ENCODE results near the gene USP9X. TPM values are rescaled to one million over a fixed set of nuclear protein-coding genes. Genes with fewer than 3 reads are reported as not detected.
"Not testable (repeated sequence)": the region's sequence is repeated elsewhere in the genome, so short reads cannot be mapped to it uniquely, and the experiment has no call there.

Gene USP9X
- total RNA-seq, 3 donors from 2014 or later = 99.0 to 124 (median 112) TPM

- DNase-seq (ENCODE audit: low spot score in 2 of 2) = no peak
- intact Hi-C loops (cut with DNase I; ENCODE audit: low total_unique reads) = no loop called here
- H3K36me3 ChIP-seq = no peaks in the 10 kb centered on the region
- H3K9me3 ChIP-seq = peaks cover 3 to 4% of the 10 kb centered on the region in 2 donors
- no peak overlapping the region for H3K27ac ChIP-seq
- no peak overlapping the region for H3K4me3 ChIP-seq
- H3K27me3 ChIP-seq = peaks cover 0 to 5% of the 10 kb centered on the region in 2 donors
- H3K4me1 ChIP-seq = no peaks in the 10 kb centered on the region
- TF ChIP-seq POLR2A (IDR thresholded peaks at IDR 0.05) (no peak), CTCF (IDR thresholded peaks at IDR 0.05) (no peak), POLR2AphosphoS5 (IDR thresholded peaks at IDR 0.05) (no peak)
Measured at GRCh38 chrX:41105005-41105404, 19.8 kb downstream of the USP9X start.

- H3K36me3 ChIP-seq; H3K4me3 ChIP-seq; DNase-seq (ENCODE audit: low spot score in 2 of 2); intact Hi-C loops (cut with DNase I; ENCODE audit: low total_unique reads); H3K4me1 ChIP-seq; H3K27ac ChIP-seq; H3K27me3 ChIP-seq; H3K9me3 ChIP-seq: not testable (repeated sequence)
Measured at GRCh38 chrX:41106257-41106656, 21.0 kb downstream of the USP9X start.

DNA sequence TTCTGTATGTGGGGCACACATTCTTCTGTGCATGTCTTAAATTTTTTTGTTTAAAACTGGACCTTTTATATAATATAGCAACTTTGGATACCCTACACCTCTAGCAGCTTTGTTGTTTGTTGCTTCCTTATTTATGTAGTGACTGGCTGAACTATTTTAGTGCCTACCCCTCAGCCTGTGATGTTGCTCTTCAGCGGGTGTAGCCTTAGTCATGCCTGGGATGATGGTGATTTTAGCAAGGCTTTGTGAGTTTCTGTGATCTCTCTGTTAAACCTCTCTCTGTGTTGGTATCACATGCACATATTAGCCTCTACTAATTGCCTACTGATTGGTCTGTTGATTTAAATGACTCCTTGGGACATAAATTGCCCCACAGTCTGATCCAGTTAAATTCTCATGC lies 22.8 kb downstream of the USP9X start:
- TF ChIP-seq CTCF (IDR thresholded peaks at IDR 0.05) = no peak
- TF ChIP-seq POLR2A (IDR thresholded peaks at IDR 0.05) = no peak
- no peak for TF ChIP-seq POLR2AphosphoS5 (IDR thresholded peaks at IDR 0.05)
- intact Hi-C loops (cut with DNase I; ENCODE audit: low total_unique reads) = no loop called here
- no peak for DNase-seq (ENCODE audit: low spot score in 2 of 2)
- Histone ChIP-seq H3K27ac (no peak overlapping the region), H3K36me3 (no peaks in the 10 kb centered on the region), H3K4me1 (no peaks in the 10 kb centered on the region), H3K27me3 (peaks cover 0 to 7% of the 10 kb centered on the region in 2 donors), H3K4me3 (no peak overlapping the region), H3K9me3 (peaks cover 3 to 4% of the 10 kb centered on the region in 2 donors)

DNA sequence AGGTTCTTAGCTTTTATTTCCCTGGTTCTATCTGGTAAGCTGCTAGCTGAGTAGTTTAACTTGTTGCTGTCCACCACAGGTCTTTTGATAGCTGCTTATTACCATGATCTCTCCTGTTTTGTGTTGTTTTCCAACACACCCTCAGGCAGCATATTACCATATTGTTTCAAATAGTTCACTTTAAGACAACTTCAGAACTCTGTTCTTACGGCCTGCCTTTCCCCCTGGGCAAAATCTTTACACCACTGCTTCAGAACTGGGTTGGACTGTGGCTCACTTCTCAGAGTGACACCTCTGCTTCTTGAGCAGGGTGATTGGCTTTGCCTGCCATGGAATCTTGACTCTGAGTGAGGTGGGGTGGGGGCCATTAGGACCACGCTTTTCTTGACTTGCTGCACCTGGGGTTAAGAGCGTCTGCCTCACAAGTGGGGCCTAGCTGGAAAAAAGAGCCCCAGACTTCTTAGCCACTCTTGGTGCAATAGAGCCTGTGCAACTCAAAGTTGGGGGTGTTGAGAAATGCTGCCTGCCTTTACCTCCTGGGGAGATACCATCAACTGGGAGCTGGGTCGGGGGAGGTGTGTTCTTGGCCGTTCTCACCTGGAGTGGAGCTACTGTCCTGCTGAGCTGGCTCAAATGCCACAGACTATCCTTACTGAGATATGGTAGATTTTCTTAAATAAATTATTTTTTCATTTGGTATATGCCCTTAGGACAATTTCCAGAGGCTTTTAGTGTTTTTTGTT lies 23.4 kb downstream of the USP9X start:
- peaks cover 3 to 4% of the 10 kb centered on the region in 2 donors for H3K9me3 ChIP-seq
- H3K4me3 ChIP-seq = no peak overlapping the region
- no peak overlapping the region for H3K27ac ChIP-seq
- no peak for DNase-seq (ENCODE audit: low spot score in 2 of 2)
- H3K27me3 ChIP-seq = peaks cover 0 to 7% of the 10 kb centered on the region in 2 donors
- H3K4me1 ChIP-seq = no peaks in the 10 kb centered on the region
- intact Hi-C loops (cut with DNase I; ENCODE audit: low total_unique reads) = no loop called here
- TF ChIP-seq CTCF (IDR thresholded peaks at IDR 0.05) (no peak), POLR2AphosphoS5 (IDR thresholded peaks at IDR 0.05) (no peak), POLR2A (IDR thresholded peaks at IDR 0.05) (no peak)
- H3K36me3 ChIP-seq = no peaks in the 10 kb centered on the region

- peaks cover 0 to 11% of the 10 kb centered on the region in 2 donors for H3K27me3 ChIP-seq
- H3K36me3 ChIP-seq = no peaks in the 10 kb centered on the region
- no peaks in the 10 kb centered on the region for H3K4me1 ChIP-seq
- TF ChIP-seq CTCF (IDR thresholded peaks at IDR 0.05) (no peak), POLR2AphosphoS5 (IDR thresholded peaks at IDR 0.05) (no peak), POLR2A (IDR thresholded peaks at IDR 0.05) (no peak)
- peaks cover 3 to 4% of the 10 kb centered on the region in 2 donors for H3K9me3 ChIP-seq
- intact Hi-C loops (cut with DNase I; ENCODE audit: low total_unique reads) = no loop called here
- H3K4me3 ChIP-seq = no peak overlapping the region
- no peak for DNase-seq (ENCODE audit: low spot score in 2 of 2)
- H3K27ac ChIP-seq = no peak overlapping the region
Measured at GRCh38 chrX:41110801-41111625, 25.8 kb downstream of the USP9X start.

All from breast epithelium (tissue), 4 donors.